OCI-LY1 (cell line): ENCODE measurements around the gene MAGI2.

Source experiments
- H2AFZ ChIP-seq: fragments of 200-600 bp; sonication (generic), shearing (Covaris generic); 2 replicates; pipeline ENCODE4 v1.6.0; 2014; ENCODE audit warnings: antibody characterized with exemption, mild to moderate bottlenecking, low read length
- H3F3A ChIP-seq: fragments of 200-600 bp; sonication (generic), shearing (Covaris generic); 2 replicates; pipeline ENCODE4 v1.6.0; 2014; ENCODE audit warnings: mild to moderate bottlenecking, antibody characterized with exemption, low read length, moderate library complexity; ENCODE audit not compliant: insufficient read depth
- H3K27ac ChIP-seq: fragments of 200-600 bp; sonication (generic); 2 replicates; pipeline ENCODE4 v1.5.1; 2014; ENCODE audit warnings: low read length, mixed run types, mild to moderate bottlenecking, low read depth; ENCODE audit not compliant: poor library complexity, severe bottlenecking
- H3K27me3 ChIP-seq: fragments of 200-600 bp; sonication (generic); 2 replicates; pipeline ENCODE4 v1.6.0; 2014; ENCODE audit warnings: antibody characterized with exemption, mild to moderate bottlenecking, low read length, moderate library complexity; ENCODE audit not compliant: insufficient read depth
- H3K36me3 ChIP-seq: fragments of 200-600 bp; sonication (generic); 2 replicates; pipeline ENCODE4 v1.6.1; 2014; ENCODE audit warnings: mild to moderate bottlenecking, antibody characterized with exemption, low read length, moderate library complexity, mixed read lengths; ENCODE audit not compliant: insufficient read depth
- H3K4me1 ChIP-seq: fragments of 200-600 bp; sonication (generic); 2 replicates; pipeline ENCODE4 v1.5.1; 2014; ENCODE audit warnings: mild to moderate bottlenecking, low read length, moderate library complexity; ENCODE audit not compliant: insufficient read depth, severe bottlenecking
- H3K4me2 ChIP-seq: fragments of 200-600 bp; sonication (generic), shearing (Covaris generic); 2 replicates; pipeline ENCODE4 v1.6.1; 2014; ENCODE audit warnings: low read length
- H3K4me3 ChIP-seq: fragments of 200-600 bp; sonication (generic); 2 replicates; pipeline ENCODE4 v1.5.1; 2014; ENCODE audit warnings: low read length, low read depth, mild to moderate bottlenecking, mixed read lengths; ENCODE audit not compliant: poor library complexity, severe bottlenecking
- H3K79me2 ChIP-seq: fragments of 200-600 bp; shearing (Covaris generic); 2 replicates; pipeline ENCODE4 v1.6.1; 2016; ENCODE audit warnings: mixed run types, low read length, mixed read lengths; ENCODE audit not compliant: insufficient read depth
- H3K9ac ChIP-seq: fragments of 200-600 bp; sonication (generic), shearing (Covaris generic); 2 replicates; pipeline ENCODE4 v1.6.1; 2014; ENCODE audit warnings: mild to moderate bottlenecking, low read length, mixed read lengths
- H3K9me2 ChIP-seq: fragments of 200-600 bp; sonication (generic), shearing (Covaris generic); 2 replicates; pipeline ENCODE4 v1.6.1; 2014; ENCODE audit warnings: low read depth, mild to moderate bottlenecking, low read length, mixed read lengths
- H3K9me3 ChIP-seq: fragments of 200-600 bp; shearing (Covaris generic); 2 replicates; pipeline ENCODE4 v1.6.1; 2014; ENCODE audit warnings: low read length, mixed read lengths
- H4K20me1 ChIP-seq: fragments of 200-600 bp; sonication (generic), shearing (Covaris generic); 2 replicates; pipeline ENCODE4 v1.6.0; 2016; ENCODE audit warnings: mild to moderate bottlenecking, low read length; ENCODE audit not compliant: insufficient read depth
- EZH2 ChIP-seq: fragments of 200-600 bp; sonication (generic), shearing (Covaris generic); IDR thresholded peaks from 2 replicates; pipeline ENCODE4 v1.8.0; 2017; ENCODE audit warnings: borderline replicate concordance, mixed run types, mild to moderate bottlenecking, antibody characterized with exemption, low read length, moderate library complexity, mixed read lengths
- TF ChIP-seq, protein P1 (sequence below): fragments of 200-600 bp; sonication (generic), shearing (Covaris generic); IDR thresholded peaks from 2 replicates; pipeline ENCODE4 v1.5.1; 2017; ENCODE audit warnings: mild to moderate bottlenecking, antibody characterized with exemption, low read length, moderate library complexity, mixed read lengths

Gene MAGI2

DNA sequence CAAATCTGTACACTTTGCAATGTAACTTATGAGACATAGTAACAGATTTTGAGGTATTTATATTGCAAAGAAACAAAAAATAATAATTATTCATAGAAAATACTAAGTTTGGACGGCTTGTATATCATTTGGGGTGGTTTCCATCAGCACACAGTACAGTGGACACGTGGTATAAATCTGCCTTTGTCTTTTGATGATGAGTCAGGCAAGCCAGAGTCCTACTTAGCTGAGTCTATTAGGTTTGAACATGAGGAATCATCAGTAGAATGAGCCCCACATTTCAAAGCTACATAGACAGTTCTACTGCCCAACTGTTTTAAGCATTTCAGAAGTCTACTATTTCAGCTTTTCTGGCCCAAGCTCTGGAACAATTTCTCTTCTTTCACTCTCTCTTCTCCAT is 851.7 kb downstream of the MAGI2 start:
- Histone ChIP-seq H3F3A (no peaks in the 10 kb centered on the region), H3K79me2 (no peaks in the 10 kb centered on the region), H2AFZ (no peak overlapping the region), H3K36me3 (no peaks in the 10 kb centered on the region), H3K4me2 (no peak overlapping the region), H3K27ac (no peak overlapping the region), H4K20me1 (no peaks in the 10 kb centered on the region), H3K27me3 (no peaks in the 10 kb centered on the region), H3K9me2 (no peaks in the 10 kb centered on the region), H3K9ac (no peak overlapping the region), H3K9me3 (no peaks in the 10 kb centered on the region), H3K4me1 (no peaks in the 10 kb centered on the region), H3K4me3 (no peak overlapping the region)
- no peak for TF ChIP-seq EZH2
- TF ChIP-seq, protein P1, sequence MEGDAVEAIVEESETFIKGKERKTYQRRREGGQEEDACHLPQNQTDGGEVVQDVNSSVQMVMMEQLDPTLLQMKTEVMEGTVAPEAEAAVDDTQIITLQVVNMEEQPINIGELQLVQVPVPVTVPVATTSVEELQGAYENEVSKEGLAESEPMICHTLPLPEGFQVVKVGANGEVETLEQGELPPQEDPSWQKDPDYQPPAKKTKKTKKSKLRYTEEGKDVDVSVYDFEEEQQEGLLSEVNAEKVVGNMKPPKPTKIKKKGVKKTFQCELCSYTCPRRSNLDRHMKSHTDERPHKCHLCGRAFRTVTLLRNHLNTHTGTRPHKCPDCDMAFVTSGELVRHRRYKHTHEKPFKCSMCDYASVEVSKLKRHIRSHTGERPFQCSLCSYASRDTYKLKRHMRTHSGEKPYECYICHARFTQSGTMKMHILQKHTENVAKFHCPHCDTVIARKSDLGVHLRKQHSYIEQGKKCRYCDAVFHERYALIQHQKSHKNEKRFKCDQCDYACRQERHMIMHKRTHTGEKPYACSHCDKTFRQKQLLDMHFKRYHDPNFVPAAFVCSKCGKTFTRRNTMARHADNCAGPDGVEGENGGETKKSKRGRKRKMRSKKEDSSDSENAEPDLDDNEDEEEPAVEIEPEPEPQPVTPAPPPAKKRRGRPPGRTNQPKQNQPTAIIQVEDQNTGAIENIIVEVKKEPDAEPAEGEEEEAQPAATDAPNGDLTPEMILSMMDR = no peak

DNA sequence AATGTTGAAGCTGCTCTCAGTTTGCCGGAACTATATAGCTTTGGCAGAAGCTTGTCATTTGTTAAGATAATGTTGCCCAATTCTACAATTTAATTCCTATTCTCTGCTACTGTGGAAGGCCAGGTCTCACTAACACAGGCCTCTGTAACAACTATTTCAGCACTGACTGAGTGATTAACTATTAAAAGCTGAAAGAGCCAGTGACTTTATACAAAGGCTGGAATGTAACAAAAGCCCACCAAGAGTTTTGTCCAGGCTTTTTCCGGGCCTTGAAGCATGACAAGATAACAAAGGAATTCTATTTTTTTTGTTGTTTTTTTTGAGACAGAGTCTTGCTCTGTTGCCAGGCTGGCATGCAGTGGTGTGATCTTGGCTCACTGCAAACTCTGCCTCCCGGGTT is 859.3 kb downstream of the MAGI2 start:
- no peak overlapping the region for H3K27ac ChIP-seq

DNA sequence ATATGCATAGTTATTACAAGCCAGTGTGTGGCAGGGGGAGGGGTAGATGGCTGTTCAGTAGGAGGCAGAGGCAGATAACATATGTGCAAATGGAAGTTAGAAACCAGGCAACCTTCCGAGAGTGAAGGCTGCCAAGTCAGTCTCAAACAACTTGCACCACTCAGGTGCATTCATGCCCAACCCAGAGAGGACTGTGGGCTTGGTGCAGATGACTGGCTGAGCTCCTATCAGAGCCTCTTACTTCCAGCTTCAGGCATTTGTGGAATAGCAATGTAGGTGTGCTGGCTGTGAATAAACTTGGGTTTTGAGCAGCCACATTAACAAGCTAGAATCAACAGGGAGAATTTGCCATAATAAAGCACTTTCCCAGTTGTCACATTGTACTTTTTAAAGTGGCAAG is 865.1 kb downstream of the MAGI2 start:
- Histone ChIP-seq H2AFZ (no peak overlapping the region), H3F3A (no peaks in the 10 kb centered on the region), H3K9me3 (no peaks in the 10 kb centered on the region)

More for the DNA sequence above, 859.3 kb downstream of the MAGI2 start:
- H3F3A ChIP-seq = no peaks in the 10 kb centered on the region
- no peaks in the 10 kb centered on the region for H3K79me2 ChIP-seq
- no peak overlapping the region for H3K4me3 ChIP-seq
- H3K27me3 ChIP-seq = no peaks in the 10 kb centered on the region
- H3K9ac ChIP-seq = no peak overlapping the region
- H4K20me1 ChIP-seq = no peaks in the 10 kb centered on the region
- no peak overlapping the region for H3K4me2 ChIP-seq
- TF ChIP-seq, protein P1 = no peak
- no peak for TF ChIP-seq EZH2
- H3K9me2 ChIP-seq = no peaks in the 10 kb centered on the region
- H3K4me1 ChIP-seq = no peaks in the 10 kb centered on the region
- H3K36me3 ChIP-seq = no peaks in the 10 kb centered on the region
- H2AFZ ChIP-seq = no peak overlapping the region
- H3K9me3 ChIP-seq = no peaks in the 10 kb centered on the region

More for the DNA sequence above, 865.1 kb downstream of the MAGI2 start:
- Histone ChIP-seq H3K27ac (no peak overlapping the region), H3K9ac (no peak overlapping the region), H3K4me1 (no peaks in the 10 kb centered on the region), H3K36me3 (no peaks in the 10 kb centered on the region), H3K9me2 (no peaks in the 10 kb centered on the region), H3K79me2 (no peaks in the 10 kb centered on the region), H3K4me3 (no peak overlapping the region), H4K20me1 (no peaks in the 10 kb centered on the region), H3K27me3 (no peaks in the 10 kb centered on the region), H3K4me2 (no peak overlapping the region)
- TF ChIP-seq, protein P1 = no peak
- TF ChIP-seq EZH2 = no peak
